HepG2 (cell line): Measurements from ENCODE around the gene SMIM38. TPM values are rescaled to one million over a fixed set of nuclear protein-coding genes. Genes with fewer than 3 reads are reported as not detected.

ENCODE experiments used
- ATAC-seq: fragments of 200-7000 bp; cut with Tn5 transposase; 3 replicates; pipeline ENCODE4 v1.9.1; 2020; ENCODE audit warnings: mild to moderate bottlenecking, moderate library complexity
- BruUV-seq: library from RNA; stranded (reverse); fragments of 400-500 nt; replicated peaks from 2 replicates; lab custom pipeline; 2021; lab: Mats Ljungman, UMichigan
- CTCF ChIA-PET: fragments of 300-600 bp; formaldehyde crosslinking; extraction: SDS; loops from one replicate; lab custom pipeline; 2021; ENCODE audit warnings: low total read pairs, inconsistent platforms, low intra/inter-chr PET ratio; lab: Yijun Ruan, JAX
- POLR2A ChIA-PET: fragments of 350-600 bp; sonication (Branson Sonifier 250); formaldehyde crosslinking; loops from one replicate; lab custom pipeline; 2020; ENCODE audit warnings: antibody characterized with exemption, inconsistent platforms; lab: Yijun Ruan, JAX
- DNase-seq: peaks from one replicate; pipeline ENCODE4 v3.0.0-alpha.2; 2015; ENCODE audit warnings: low spot score
- FAIRE-seq: peaks from 3 replicates; lab custom pipeline; 2011; peaks lifted over from hg19 to GRCh38; lab: Jason Lieb, UNC
- H2AFZ ChIP-seq: one replicate; pipeline ENCODE4 v1.6.1; 2011; ENCODE audit warnings: low read length, inconsistent platforms
- H3K27ac ChIP-seq: fragments of 300-600 bp; 3 replicates; pipeline ENCODE4 v1.8.0; 2011; ENCODE audit warnings: mixed run types, mild to moderate bottlenecking, mixed read lengths, low read length, inconsistent platforms; ENCODE audit not compliant: insufficient read depth; ENCODE audit errors: extremely low read length
- H3K27me3 ChIP-seq, 2 experiments: fragments of 200-600 bp in 1 of 2; 2 replicates in 1 of 2; 3 replicates in 1 of 2; pipeline versions ENCODE4 v1.6.0 to v1.8.0; 2011; ENCODE audit warnings: low read length in 2 of 2, mild to moderate bottlenecking in 2 of 2, moderate library complexity in 2 of 2, inconsistent platforms in 1 of 2; ENCODE audit not compliant: insufficient read depth in 2 of 2, control insufficient read depth in 1 of 2
- H3K36me3 ChIP-seq, 2 experiments: fragments of 200-600 bp in 1 of 2; replicated peaks in 1 of 2; 2 replicates in 1 of 2; 3 replicates in 1 of 2; pipeline versions ENCODE4 v1.5.1 to v1.8.0; 2011; ENCODE audit warnings: low read length in 2 of 2, inconsistent platforms in 1 of 2; ENCODE audit not compliant: insufficient read depth in 2 of 2, control insufficient read depth in 1 of 2
- H3K4me1 ChIP-seq: 2 replicates; pipeline ENCODE4 v1.5.1; 2012; ENCODE audit warnings: low read length, inconsistent platforms; ENCODE audit not compliant: insufficient read depth
- H3K4me2 ChIP-seq: 2 replicates; pipeline ENCODE4 v1.6.0; 2011; ENCODE audit warnings: low read depth, low read length, inconsistent platforms
- H3K4me3 ChIP-seq, 3 experiments: fragments of 200-600 bp in 1 of 3; sonication (generic), shearing (Covaris generic) in 1 of 3; replicated peaks in 1 of 3; 2 replicates each; pipeline ENCODE4 v1.5.1; 2011 to 2016; ENCODE audit warnings: low read length in 3 of 3, inconsistent platforms in 2 of 3, low read depth in 2 of 3, mild to moderate bottlenecking in 2 of 3, control low read depth in 1 of 3, mixed read lengths in 1 of 3; ENCODE audit not compliant: insufficient read depth in 1 of 3
- H3K79me2 ChIP-seq: one replicate; pipeline ENCODE4 v1.6.1; 2011; ENCODE audit warnings: low read length, inconsistent platforms; ENCODE audit not compliant: insufficient read depth
- H3K9ac ChIP-seq: 2 replicates; pipeline ENCODE4 v1.6.0; 2011; ENCODE audit warnings: mild to moderate bottlenecking, low read depth, low read length, inconsistent platforms; ENCODE audit not compliant: insufficient read depth
- H3K9me3 ChIP-seq: 2 replicates; pipeline ENCODE4 v1.5.1; 2012; ENCODE audit warnings: mild to moderate bottlenecking, low read length
- H4K20me1 ChIP-seq: 2 replicates; pipeline ENCODE4 v1.6.0; 2011; ENCODE audit warnings: inconsistent platforms, mild to moderate bottlenecking, low read length, moderate library complexity; ENCODE audit not compliant: insufficient read depth
- ARID4A ChIP-seq: sonication (generic); formaldehyde crosslinking; IDR thresholded peaks from 2 replicates; pipeline ENCODE4 v1.5.0; 2020; ENCODE audit warnings: mild to moderate bottlenecking, missing genetic modification reagents, borderline replicate concordance
- CCDC6 ChIP-seq: sonication (generic); formaldehyde crosslinking; IDR thresholded peaks from 2 replicates; pipeline ENCODE4 v1.8.1; 2022; ENCODE audit warnings: mild to moderate bottlenecking, missing genetic modification reagents, moderate library complexity
- GATAD1 ChIP-seq: IDR thresholded peaks from 2 replicates; pipeline ENCODE4 v1.6.1; 2016; ENCODE audit warnings: missing genetic modification reagents, missing compliant biosample characterization
- ISX ChIP-seq: sonication (generic); formaldehyde crosslinking; conservative IDR thresholded peaks from 2 replicates; pipeline ENCODE4 v1.5.0; 2020; ENCODE audit warnings: missing genetic modification reagents
- NFIB ChIP-seq: sonication (generic); formaldehyde crosslinking; IDR thresholded peaks from 2 replicates; pipeline ENCODE4 v1.9.0; 2021; ENCODE audit warnings: missing genetic modification reagents, mild to moderate bottlenecking, borderline replicate concordance
- NFIC ChIP-seq: IDR thresholded peaks from 2 replicates; pipeline ENCODE4 v1.6.1; 2012; ENCODE audit warnings: mild to moderate bottlenecking, low read length, inconsistent platforms
- PPARG ChIP-seq: conservative IDR thresholded peaks from 2 replicates; pipeline ENCODE4 v1.6.1; 2016; ENCODE audit warnings: missing biosample characterization, missing genetic modification reagents
- PRMT3 ChIP-seq: sonication (generic); formaldehyde crosslinking; IDR thresholded peaks from 2 replicates; pipeline ENCODE4 v1.8.1; 2022; ENCODE audit warnings: low read depth, mild to moderate bottlenecking, moderate library complexity, missing genetic modification reagents, borderline replicate concordance
- SIX1 ChIP-seq: sonication (generic); formaldehyde crosslinking; IDR thresholded peaks from 2 replicates; pipeline ENCODE4 v1.4.0; 2020; ENCODE audit warnings: missing genetic modification reagents, borderline replicate concordance
- SMARCE1 ChIP-seq: fragments of 450-650 bp; IDR thresholded peaks from 2 replicates; pipeline ENCODE4 v1.6.1; 2017; ENCODE audit warnings: borderline replicate concordance
- SOX13 ChIP-seq, 3 experiments: fragments of 450-650 bp in 1 of 3; sonication (generic) in 1 of 3; formaldehyde crosslinking in 1 of 3; IDR thresholded peaks in 2 of 3; conservative IDR thresholded peaks in 1 of 3; 2 replicates each; pipeline versions ENCODE4 v1.5.0 to v1.6.1; 2016 to 2020; ENCODE audit warnings: antibody characterized with exemption in 1 of 3, mild to moderate bottlenecking in 1 of 3, missing compliant biosample characterization in 1 of 3, missing genetic modification reagents in 1 of 3, moderate library complexity in 1 of 3
- TEAD3 ChIP-seq: optimal IDR thresholded peaks from 2 replicates; pipeline ENCODE3; 2016; ENCODE audit warnings: borderline replicate concordance
- ZNF619 ChIP-seq: sonication (generic); formaldehyde crosslinking; IDR thresholded peaks from 2 replicates; pipeline ENCODE4 v1.4.0; 2020; ENCODE audit warnings: mild to moderate bottlenecking, missing genetic modification reagents
- ZNF674 ChIP-seq: sonication (generic); formaldehyde crosslinking; IDR thresholded peaks from 2 replicates; pipeline ENCODE4 v1.5.0; 2020; ENCODE audit warnings: low read depth, mild to moderate bottlenecking, missing genetic modification reagents
- ZNF773 ChIP-seq: sonication (generic); formaldehyde crosslinking; IDR thresholded peaks from 2 replicates; pipeline ENCODE4 v1.4.0; 2020; ENCODE audit warnings: missing genetic modification reagents, borderline replicate concordance
- ZNF792 ChIP-seq: IDR thresholded peaks from 2 replicates; pipeline ENCODE4 v1.6.1; 2016
- ZSCAN12 ChIP-seq: sonication (generic); formaldehyde crosslinking; IDR thresholded peaks from 2 replicates; pipeline ENCODE4 v1.9.0; 2021; ENCODE audit warnings: mild to moderate bottlenecking, missing genetic modification reagents
- ZUFSP ChIP-seq: sonication (generic); formaldehyde crosslinking; IDR thresholded peaks from 2 replicates; pipeline ENCODE4 v1.9.0; 2021; ENCODE audit warnings: missing genetic modification reagents, mild to moderate bottlenecking, borderline replicate concordance
- WGBS: methylation state at CpG from one replicate; pipeline ENCODE4 v1.1.6; 2017; ENCODE audit warnings: low lambda C conversion rate; 5-methylcytosine and 5-hydroxymethylcytosine counted together
- in situ Hi-C: cut with HindIII; loops from 2 replicates; pipeline ENCODE4 v1.10.0; 2017; ENCODE audit warnings: low pct_unique_long_range_greater_than_20kb; ENCODE audit not compliant: extremely low pct_ligation_motif_present
- intact Hi-C: fragments of 100-400 bp; cut with micrococcal nuclease; formaldehyde crosslinking; loops from one replicate; pipeline ENCODE4 v1.10.0; 2022; ENCODE audit not compliant: unreplicated experiment
- polyA plus RNA-seq, 8 experiments: library from polyadenylated mRNA; depleted of rRNA in 3 of 8; stranded (reverse) in 7 of 8; unstranded in 1 of 8; fragments of >200 nt; fragmentation: Illumina TruSeq in 4 of 8; extraction: Trizol in 4 of 8; gene quantifications; 2 replicates each; pipeline versions ENCODE4 v1.2.1 to v1.2.3, GENCODE V29; 2011 to 2016; ENCODE audit warnings: low read depth in 4 of 8, missing spikeins in 1 of 8, mixed read lengths in 1 of 8; ENCODE audit not compliant: insufficient read depth in 1 of 8
- total RNA-seq, 5 experiments: library from RNA; depleted of rRNA; stranded (reverse); fragments of >200 nt; fragmentation: Illumina TruSeq; extraction: Trizol; gene quantifications; 2 replicates each; pipeline ENCODE4 v1.2.3, GENCODE V29; 2016; ENCODE audit warnings: low read depth in 1 of 5

Gene SMIM38
- total and polyA plus RNA-seq, 2 of the 13 experiments (the other 11 are each of a cell fraction or from before 2014, with no cell fraction given): 0.30 to 0.40 TPM

- no peak for TF ChIP-seq ZUFSP
- 0 out of 2 replicates have a peak, but pooled peaks have one; percentile 38 for TF ChIP-seq ZNF674 (CRISPR knock-in tag)
- no peak for TF ChIP-seq PRMT3 (CRISPR knock-in tag)
Observed at GRCh38 chr11:69156235-69156639, 502 bp downstream of the SMIM38 start (continued).

DNA sequence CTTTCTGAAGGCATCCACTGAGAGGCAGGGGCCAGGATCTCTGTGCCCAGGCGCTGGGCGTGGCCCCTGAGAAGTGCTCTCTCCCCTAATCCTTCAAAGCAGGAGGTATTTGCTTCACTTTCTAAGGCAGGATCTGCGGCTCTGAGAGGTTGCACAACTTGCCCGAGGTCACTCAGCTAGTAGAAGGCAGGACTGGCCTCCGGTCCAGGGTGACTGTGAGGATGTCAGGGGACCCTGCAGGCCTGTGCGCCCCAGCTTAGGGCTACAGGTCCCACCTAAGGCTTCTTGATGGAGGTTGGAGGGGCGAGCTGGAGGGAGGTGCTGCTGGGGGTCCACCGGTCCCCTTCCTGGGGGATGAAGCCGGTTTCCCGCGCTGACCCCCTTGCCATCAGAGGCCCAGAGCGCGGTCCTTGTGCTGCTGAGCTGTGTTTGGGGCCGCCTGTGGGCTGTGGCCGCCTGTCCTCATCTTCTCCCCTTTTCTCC is 979 bp downstream of the SMIM38 start:
- Histone ChIP-seq H4K20me1 (no peaks in the 10 kb centered on the region), H3K9ac (peak overlapping the region; percentile 68), H3K27ac (peak overlapping the region; percentile 59), H3K4me3 (peak overlapping the region; percentile 29 to 64 (median 46); a peak in 5 of 6 replicates), H3K36me3 (no peaks in the 10 kb centered on the region), H3K27me3 (no peaks in the 10 kb centered on the region), H3K4me2 (peak overlapping the region; percentile 88), H2AFZ (no peak overlapping the region), H3K9me3 (no peaks in the 10 kb centered on the region), H3K79me2 (no peaks in the 10 kb centered on the region), H3K4me1 (peaks cover 67% of the 10 kb centered on the region)
- FAIRE-seq: peak; percentile 43
- TSS peak; percentile 95 for BruUV-seq
- POLR2A ChIA-PET: interaction anchor here (0.7 to 2.2 kb wide), 8 partner anchors 11 to 501 kb away, joined by 3 to 8 read pairs (median 4); no protein-coding TSS in a partner anchor
- CTCF ChIA-PET: no interaction called here
- ATAC-seq: peak; percentile 67
- in situ Hi-C loops: no loop called here
- intact Hi-C loops: no loop called here
- DNase-seq: peak; percentile 69
- 0% methylated on average over 2 of the region's 15 CpGs for WGBS
- TF ChIP-seq SMARCE1 (no peak), SOX13 (IDR thresholded peaks at IDR 0.05) (no peak), SOX13 (CRISPR knock-in tag; conservative IDR thresholded peaks at IDR 0.05 in 1 of 2, IDR thresholded peaks at IDR 0.05 in 1 of 2) (peak in 1 of 2 experiments; percentile 24; a peak in 1 of 4 replicates), ZNF792 (0 out of 2 replicates have a peak, but pooled peaks have one; percentile 4), SIX1 (CRISPR knock-in tag) (no peak), TEAD3 (CRISPR knock-in tag) (peak; percentile 13), ZNF773 (CRISPR knock-in tag) (no peak), NFIB (CRISPR knock-in tag) (no peak), CCDC6 (CRISPR knock-in tag) (no peak), NFIC (no peak), ZSCAN12 (CRISPR knock-in tag) (no peak), ZNF619 (CRISPR knock-in tag) (no peak), ARID4A (CRISPR knock-in tag) (0 out of 2 replicates have a peak, but pooled peaks have one; percentile 10), PPARG (CRISPR knock-in tag) (no peak), GATAD1 (CRISPR knock-in tag) (no peak), ISX (CRISPR knock-in tag) (no peak)
